Hepatocyte (in vitro differentiated cells): Measurements from ENCODE around the gene GALNT15.

Source experiments
- CTCF ChIP-seq: fragments of 200-600 bp; sonication (generic); IDR thresholded peaks from 2 replicates; pipeline ENCODE4 v1.5.1; 2016; ENCODE audit warnings: antibody characterized with exemption, mild to moderate bottlenecking; ENCODE audit not compliant: poor library complexity
- EZH2 ChIP-seq: fragments of 200-600 bp; sonication (generic); IDR thresholded peaks from 2 replicates; pipeline ENCODE4 v1.6.1; 2016; ENCODE audit warnings: antibody characterized with exemption, mild to moderate bottlenecking, borderline replicate concordance
- EZH2phosphoT487 ChIP-seq: fragments of 200-600 bp; sonication (generic); IDR thresholded peaks from one replicate; pipeline ENCODE4 v1.6.1; 2018; ENCODE audit warnings: antibody characterized with exemption, mild to moderate bottlenecking, low read depth, moderate library complexity; ENCODE audit not compliant: unreplicated experiment, severe bottlenecking

- no peak for TF ChIP-seq CTCF
- no peak for TF ChIP-seq EZH2
- no peak for TF ChIP-seq EZH2phosphoT487
These were observed 2.7 kb upstream of the GALNT15 start for GRCh38 chr3:16171825-16172224.
